Endothelial cell of umbilical vein (primary cell): ENCODE results near the gene NKAIN4.

ENCODE experiments used
- POLR2A ChIP-seq: IDR thresholded peaks from 2 replicates; pipeline ENCODE4 v1.6.1; 2012; ENCODE audit warnings: low read depth, mild to moderate bottlenecking, control low read depth, low read length
- POLR2AphosphoS5 ChIP-seq: IDR thresholded peaks from 2 replicates; pipeline ENCODE4 v1.6.1; 2012; ENCODE audit warnings: low read depth, mild to moderate bottlenecking, control low read depth, low read length, moderate library complexity; ENCODE audit not compliant: insufficient read depth
- TF ChIP-seq, protein P1 (sequence below), 2 donors: IDR thresholded peaks; 1 replicate in 1 of 2; 2 replicates in 1 of 2; pipeline ENCODE4 v1.5.1; 2011; ENCODE audit warnings: low read length in 2 of 2, mild to moderate bottlenecking in 2 of 2, moderate library complexity in 2 of 2, control low read depth in 1 of 2, inconsistent platforms in 1 of 2, low read depth in 1 of 2; ENCODE audit not compliant: insufficient read depth in 1 of 2; ENCODE audit errors: extremely low read depth in 1 of 2
- TF ChIP-seq, protein P2 (sequence below): IDR thresholded peaks from 2 replicates; pipeline ENCODE4 v1.6.1; 2011; ENCODE audit not compliant: insufficient read depth, insufficient read length

DNA sequence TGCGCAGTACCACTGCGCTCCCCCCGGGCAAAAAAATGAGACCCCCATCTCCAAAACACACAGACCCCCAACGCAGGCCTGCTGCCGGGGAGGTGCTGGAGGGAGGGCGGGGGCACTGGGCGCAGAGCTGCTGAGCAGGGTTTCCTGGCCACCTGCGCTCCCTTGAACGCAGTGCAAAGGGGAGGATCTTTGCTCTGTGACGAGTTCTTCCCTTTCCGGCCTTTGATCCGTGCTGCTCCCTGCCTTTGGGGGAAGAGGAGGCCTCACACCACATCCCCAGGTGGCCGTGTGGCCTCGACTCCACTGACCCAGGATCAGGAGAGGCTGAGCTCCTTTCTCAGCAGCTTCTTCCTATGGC is 29.8 kb upstream of the NKAIN4 start:
- TF ChIP-seq POLR2AphosphoS5 (no peak), POLR2A (no peak)
- TF ChIP-seq, protein P1, sequence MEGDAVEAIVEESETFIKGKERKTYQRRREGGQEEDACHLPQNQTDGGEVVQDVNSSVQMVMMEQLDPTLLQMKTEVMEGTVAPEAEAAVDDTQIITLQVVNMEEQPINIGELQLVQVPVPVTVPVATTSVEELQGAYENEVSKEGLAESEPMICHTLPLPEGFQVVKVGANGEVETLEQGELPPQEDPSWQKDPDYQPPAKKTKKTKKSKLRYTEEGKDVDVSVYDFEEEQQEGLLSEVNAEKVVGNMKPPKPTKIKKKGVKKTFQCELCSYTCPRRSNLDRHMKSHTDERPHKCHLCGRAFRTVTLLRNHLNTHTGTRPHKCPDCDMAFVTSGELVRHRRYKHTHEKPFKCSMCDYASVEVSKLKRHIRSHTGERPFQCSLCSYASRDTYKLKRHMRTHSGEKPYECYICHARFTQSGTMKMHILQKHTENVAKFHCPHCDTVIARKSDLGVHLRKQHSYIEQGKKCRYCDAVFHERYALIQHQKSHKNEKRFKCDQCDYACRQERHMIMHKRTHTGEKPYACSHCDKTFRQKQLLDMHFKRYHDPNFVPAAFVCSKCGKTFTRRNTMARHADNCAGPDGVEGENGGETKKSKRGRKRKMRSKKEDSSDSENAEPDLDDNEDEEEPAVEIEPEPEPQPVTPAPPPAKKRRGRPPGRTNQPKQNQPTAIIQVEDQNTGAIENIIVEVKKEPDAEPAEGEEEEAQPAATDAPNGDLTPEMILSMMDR (IDR thresholded peaks at IDR 0.05; ENCODE audit: extremely low read depth in 1 of 2, insufficient read depth in 1 of 2, low read depth in 1 of 2, low read length in 2 of 2), result no peak
- TF ChIP-seq, protein P2, sequence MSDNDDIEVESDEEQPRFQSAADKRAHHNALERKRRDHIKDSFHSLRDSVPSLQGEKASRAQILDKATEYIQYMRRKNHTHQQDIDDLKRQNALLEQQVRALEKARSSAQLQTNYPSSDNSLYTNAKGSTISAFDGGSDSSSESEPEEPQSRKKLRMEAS, result no peak
